ENCODE measurements around the gene SLC38A1.
"Not testable (repeated sequence)": the region's sequence is repeated elsewhere in the genome, so short reads cannot be mapped to it uniquely, and the experiment has no call there.

The SLC38A1 gene

DNA sequence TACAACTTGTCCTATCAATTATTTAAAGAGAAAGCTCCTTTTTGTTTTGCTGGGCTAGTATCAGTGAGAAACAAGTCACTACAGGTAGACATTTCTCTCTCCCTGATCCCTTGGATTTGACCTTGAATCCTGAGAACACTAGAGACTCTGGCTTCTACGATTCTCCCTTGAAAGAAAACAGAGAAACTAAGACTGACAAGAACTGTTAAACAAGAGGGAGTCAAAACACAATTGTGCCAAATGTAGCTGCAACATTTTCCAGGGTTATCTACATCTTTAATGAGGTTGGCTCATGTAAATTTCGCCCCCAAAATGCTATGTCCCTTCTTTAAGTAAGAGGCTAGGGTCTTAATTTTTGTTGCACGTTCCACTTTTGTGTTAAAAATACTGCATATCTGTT, 62.4 kb downstream of the SLC38A1 start:
- no peak for DNase-seq (ENCODE audit: low read depth)

DNA sequence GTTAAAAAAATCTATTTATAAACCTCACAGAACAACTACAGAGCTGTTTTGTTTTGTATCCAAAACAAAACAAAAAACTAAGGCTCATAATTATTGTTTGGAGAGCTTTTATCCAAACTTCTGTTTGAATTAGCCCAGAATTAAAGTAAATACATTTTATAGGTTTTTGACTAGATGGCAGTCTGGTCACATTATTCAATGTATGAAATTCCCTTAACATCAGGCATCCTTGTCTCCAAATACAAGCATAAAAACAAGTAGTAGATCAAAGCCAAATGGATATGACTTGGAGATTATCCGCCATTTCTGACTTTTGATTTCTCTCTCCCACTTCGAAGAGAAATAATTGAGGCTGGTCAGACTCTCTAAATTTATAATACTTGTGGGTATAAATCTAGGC, 63.5 kb downstream of the SLC38A1 start:
- DNase-seq (ENCODE audit: low read depth) = no peak

- no peak for DNase-seq (ENCODE audit: low read depth)
These were observed 67.5 kb downstream of the SLC38A1 start for GRCh38 chr12:46201284-46201789.

GRCh38 chr12:46200551-46200950, 68.3 kb downstream of the SLC38A1 start:
- no peak for DNase-seq (ENCODE audit: low read depth)

DNA sequence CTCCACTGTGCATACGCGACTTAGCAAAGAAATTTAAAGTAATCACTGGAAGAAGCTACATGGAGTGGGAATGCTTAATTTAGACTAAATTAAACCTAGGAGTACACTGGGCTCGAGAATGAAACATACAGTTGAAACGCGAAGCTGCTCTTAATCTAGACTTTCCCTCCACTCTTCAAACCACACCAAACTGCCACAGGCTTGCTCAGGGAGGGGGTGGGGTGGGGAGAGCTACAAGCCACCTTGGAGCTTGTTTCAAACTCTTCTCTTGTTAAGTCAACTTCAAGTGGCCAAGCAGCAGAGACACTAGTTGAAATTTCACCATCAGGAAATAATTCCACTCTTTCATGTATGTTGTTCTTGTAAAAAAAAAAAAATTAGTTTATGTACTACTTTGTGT, 69.9 kb downstream of the SLC38A1 start:
- no peak for DNase-seq (ENCODE audit: low read depth)

DNA sequence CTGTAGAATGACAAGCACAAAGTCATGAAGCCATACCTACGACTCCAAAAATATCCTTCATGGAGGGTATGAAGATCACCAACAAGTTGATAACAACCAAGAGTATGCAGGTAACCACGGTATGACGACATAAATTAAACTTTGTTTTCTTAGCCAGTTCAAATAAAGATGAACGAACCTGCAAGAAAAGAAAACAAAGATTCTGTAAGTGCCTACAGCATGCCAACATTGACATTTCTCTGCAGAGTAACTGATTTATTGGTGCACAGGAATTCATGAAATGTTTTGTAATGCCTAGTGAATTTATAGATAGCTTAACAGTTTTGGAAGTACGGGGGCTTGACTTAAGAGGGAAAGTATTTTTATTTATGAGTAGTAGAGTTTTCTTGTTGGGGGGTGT, 71.0 kb downstream of the SLC38A1 start:
- DNase-seq (ENCODE audit: low read depth) = no peak

GRCh38 chr12:46190533-46190932, 78.3 kb downstream of the SLC38A1 start:
- DNase-seq (ENCODE audit: low read depth) = not testable (repeated sequence)

GRCh38 chr12:46188170-46188569, 80.7 kb downstream of the SLC38A1 start:
- no peak for DNase-seq (ENCODE audit: low read depth)

DNA sequence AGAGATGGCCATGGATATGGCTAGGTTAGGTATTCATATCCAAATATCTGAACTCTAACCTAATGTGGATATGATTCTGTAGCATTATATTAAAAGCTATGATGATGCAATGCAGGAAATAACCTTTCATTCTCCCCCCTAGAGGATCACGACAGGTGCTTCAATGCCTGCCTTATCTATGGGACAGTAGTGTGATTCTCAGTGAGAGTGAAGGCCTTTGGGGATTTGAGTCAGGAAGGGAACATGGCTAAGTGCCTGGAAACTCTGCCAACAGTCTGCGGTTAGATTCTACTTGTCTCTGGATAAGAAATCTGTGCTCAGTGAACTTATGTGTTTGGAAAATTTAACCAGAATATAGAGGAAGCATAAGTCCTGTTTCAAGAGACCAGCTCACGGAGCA, 81.8 kb downstream of the SLC38A1 start:
- no peak for DNase-seq (ENCODE audit: low read depth)

- DNase-seq (ENCODE audit: low read depth) = no peak
These were observed 82.8 kb downstream of the SLC38A1 start for GRCh38 chr12:46186088-46186487.

- no peak for DNase-seq (ENCODE audit: low read depth)
These were observed 83.2 kb downstream of the SLC38A1 start for GRCh38 chr12:46185686-46186085.

GRCh38 chr12:46184798-46185595, 83.8 kb downstream of the SLC38A1 start:
- no peak for DNase-seq (ENCODE audit: low read depth)

GRCh38 chr12:46183112-46183511, 85.7 kb downstream of the SLC38A1 start:
- no peak for DNase-seq (ENCODE audit: low read depth)

DNA sequence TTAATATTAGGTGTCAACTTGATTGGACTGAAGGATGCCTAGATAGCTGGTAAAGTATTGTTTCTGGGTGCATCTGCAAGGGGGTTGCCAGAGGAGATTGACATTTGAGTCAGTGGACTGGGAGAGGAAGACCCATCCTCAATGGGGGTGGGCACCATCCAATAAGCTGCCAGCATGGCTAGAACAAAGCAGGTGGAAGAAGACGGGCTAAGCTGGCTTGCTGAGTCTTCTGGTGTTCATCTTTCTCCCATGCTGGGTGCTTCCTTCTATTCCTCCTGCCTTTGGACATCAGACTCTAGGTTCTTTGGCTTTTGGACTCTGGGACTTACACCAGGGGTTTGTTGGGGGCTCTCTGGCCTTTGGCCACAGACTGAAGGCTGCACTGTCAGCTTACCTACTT, 87.4 kb downstream of the SLC38A1 start:
- no peak for DNase-seq (ENCODE audit: low read depth)

- no peak for DNase-seq (ENCODE audit: low read depth)
These were observed 89.0 kb downstream of the SLC38A1 start for GRCh38 chr12:46179693-46180452.

- DNase-seq (ENCODE audit: low read depth) = no peak
These were observed 90.8 kb downstream of the SLC38A1 start for GRCh38 chr12:46177837-46178608.

- DNase-seq (ENCODE audit: low read depth) = no peak
These were observed 91.8 kb downstream of the SLC38A1 start for GRCh38 chr12:46177025-46177424.

GRCh38 chr12:46174919-46175318, 93.9 kb downstream of the SLC38A1 start:
- no peak for DNase-seq (ENCODE audit: low read depth)

DNA sequence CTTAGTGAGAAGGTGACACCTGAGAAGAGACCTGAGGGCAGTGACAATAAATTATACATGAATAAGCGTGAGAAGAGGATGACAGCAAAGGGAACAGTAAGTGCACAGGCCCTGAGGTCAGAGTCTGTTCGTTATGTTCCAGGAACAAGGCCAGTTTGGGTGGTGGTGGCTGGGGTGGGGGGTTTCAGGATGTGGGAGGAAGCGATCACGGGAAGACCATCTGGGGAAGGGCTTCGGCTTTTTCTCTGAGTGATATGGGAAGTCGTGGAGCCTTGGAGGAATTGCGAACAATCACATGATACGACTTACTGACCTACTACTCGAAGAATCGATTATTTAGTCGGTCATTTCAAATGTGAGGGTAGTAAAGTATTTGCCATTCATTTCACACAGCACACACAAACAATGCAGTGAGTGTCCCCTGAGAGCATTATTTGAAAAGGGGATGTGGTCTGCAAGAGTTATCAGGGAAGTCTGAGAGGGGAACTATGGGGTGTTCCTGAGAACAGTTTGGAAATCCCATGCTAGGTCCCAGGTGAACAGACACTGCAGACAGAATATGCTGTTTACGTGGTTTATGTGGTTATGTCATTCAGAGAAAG, 94.7 kb downstream of the SLC38A1 start:
- no peak for DNase-seq (ENCODE audit: low read depth)

DNA sequence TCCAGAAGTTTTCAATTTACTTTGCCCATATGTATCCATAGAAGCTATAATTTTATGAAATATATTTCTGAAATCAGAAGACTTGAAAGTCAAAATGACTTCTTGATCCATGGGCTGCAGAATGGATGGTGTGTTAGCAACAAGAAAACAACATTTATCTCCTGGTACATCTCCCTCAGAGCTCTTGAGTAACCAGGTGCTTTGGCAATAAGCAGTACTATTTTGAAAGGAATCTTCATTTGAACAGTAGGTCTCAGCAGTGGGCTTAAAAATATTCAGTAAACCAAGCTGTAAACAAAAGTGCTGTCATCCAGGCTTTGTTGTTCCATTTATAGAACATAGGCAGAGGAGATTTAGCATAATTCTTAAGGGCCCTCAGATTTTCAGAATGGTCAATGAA, 100.4 kb downstream of the SLC38A1 start:
- no peak for DNase-seq (ENCODE audit: low read depth)

DNA sequence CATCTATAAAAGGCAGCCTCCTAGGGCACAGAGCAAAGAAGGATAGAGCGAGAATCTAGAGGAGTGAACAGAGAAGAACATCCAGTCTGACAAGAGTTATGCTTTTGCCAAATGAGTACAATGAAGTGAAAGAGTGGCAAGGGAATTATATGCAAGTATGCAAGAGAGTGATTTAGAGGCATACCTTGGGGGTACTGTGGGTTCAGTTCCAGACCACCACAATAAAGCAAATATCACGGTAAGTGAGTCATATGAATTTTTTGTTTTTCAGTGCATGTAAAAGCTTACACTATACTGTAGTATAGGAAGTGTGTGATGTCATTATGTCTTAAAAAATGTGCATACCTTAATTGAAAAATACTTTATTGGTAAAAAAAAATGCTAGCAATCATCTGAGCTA, 101.4 kb downstream of the SLC38A1 start:
- DNase-seq (ENCODE audit: low read depth) = no peak

DNA sequence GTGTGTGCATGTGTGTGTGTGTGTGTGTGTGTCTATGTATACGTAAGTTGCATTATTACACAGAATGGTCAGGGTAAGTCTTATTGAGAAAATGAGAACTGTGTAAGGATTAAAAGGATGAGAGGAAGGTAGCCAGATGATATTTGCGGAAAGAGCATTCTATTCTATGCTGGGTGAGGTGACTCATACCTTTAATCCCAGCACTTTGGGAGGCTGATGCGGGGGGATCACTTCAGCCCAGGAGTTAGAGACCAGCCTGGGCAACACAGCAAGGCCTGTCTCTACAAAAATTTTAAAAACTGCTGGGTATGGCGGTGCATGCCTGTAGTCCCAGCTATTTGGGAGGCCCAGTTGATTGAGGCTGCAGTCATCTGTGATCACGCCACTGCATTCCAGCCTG, 103.7 kb downstream of the SLC38A1 start:
- no peak for DNase-seq (ENCODE audit: low read depth)
